GM19467 (cell line): ENCODE data around the gene DLG2.

ENCODE experiments used
- ATAC-seq: cut with Tn5 transposase; IDR thresholded peaks from one replicate; pipeline ENCODE4 v1.9.1; 2021; ENCODE audit warnings: mild to moderate bottlenecking, moderate library complexity; ENCODE audit not compliant: unreplicated experiment

The DLG2 gene

DNA sequence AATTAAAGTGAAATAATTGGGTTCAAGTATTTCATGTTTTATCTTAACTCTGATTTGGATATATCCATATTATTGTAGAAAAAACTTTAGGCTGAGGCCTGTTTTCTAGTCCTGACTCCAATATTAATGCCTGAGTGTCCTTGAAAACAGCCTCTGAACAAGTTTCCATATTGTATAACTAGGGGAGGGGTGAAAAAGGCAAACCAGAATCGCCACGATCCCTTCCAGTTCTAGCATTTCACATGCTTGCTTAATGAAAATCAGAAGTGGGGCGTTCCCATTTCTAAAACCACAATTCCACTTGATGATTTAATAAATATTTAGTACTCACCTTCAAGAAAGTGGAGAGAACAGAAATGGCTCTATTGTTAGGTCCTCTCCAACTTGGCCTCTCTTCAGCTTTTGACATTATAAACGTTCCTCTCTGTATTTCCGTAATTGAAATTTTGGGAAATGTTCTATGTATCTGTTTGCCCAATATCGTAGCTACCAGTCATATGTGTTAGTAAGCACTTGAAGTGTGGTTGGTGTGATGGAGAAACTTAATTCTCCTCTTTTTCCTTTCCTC is 1779.6 kb downstream of the DLG2 start:
- ATAC-seq = no peak

DNA sequence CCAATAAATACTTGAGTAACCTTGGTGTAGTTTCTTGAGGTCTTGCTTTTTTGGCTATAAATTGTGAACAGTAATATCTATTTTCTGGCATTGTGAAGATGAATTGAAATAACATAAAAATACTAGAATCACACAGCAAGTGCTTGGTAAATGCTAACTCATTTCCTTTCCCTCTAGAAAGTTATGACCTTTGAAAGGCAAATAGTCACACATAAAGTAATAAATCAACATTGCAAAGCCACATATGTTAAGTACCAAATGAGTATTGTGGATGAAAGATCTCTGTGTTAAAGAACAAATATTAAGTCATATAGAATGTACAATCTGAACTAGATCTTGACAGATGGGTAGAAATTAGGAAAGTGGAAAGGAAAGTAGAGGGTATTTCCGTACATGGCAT is 1781.3 kb downstream of the DLG2 start:
- no peak for ATAC-seq

DNA sequence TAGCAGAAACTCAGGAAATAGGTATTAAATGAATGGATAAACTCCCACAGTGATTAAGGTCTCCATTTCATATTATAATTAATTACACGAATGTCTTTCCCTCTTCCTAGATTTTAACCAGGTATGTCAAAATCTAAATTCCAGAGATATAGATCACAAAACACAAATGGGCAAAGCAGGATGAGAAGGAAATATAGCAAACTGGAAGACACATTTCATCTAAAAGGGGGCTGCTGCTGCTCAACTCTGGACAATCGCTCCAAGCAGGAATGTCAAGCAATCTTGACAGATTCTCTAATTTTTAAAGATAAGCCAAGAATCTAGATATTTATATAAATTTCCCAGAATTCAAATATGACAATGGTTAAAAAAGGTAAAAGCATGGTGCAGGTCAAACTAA is 1786.8 kb downstream of the DLG2 start:
- ATAC-seq = no peak

GRCh38 chr11:83836883-83837654 is 1790.1 kb downstream of the DLG2 start:
- peak; percentile 77 for ATAC-seq

- ATAC-seq = no peak
These were observed 1791.1 kb downstream of the DLG2 start for GRCh38 chr11:83836065-83836464.

- peak; percentile 77 for ATAC-seq
These were observed 1791.7 kb downstream of the DLG2 start for GRCh38 chr11:83835423-83835822.

GRCh38 chr11:83831929-83832328 is 1795.2 kb downstream of the DLG2 start:
- no peak for ATAC-seq

- peak; percentile 83 for ATAC-seq
These were observed 1799.1 kb downstream of the DLG2 start for GRCh38 chr11:83827940-83828554.

GRCh38 chr11:83827520-83827919 is 1799.6 kb downstream of the DLG2 start:
- no peak for ATAC-seq

DNA sequence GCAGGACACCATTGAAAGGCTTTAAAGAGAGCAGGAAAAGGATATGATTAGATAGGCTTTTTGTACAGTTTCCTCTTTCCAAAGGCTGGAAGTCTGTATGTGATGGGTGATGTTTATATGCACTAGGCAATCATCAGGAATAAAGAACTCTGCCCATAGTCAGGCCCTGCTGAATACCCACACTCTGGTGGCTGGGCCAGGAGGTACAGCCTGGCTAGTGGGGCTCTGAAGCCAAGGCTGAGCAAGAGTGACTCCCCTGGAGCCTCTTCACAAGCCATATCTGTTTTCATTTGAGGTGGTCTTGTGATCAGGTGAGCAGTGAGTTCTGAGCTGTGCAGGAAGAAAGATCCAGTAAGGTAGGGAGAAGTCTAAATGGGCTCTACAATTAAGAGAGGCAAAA is 1801.1 kb downstream of the DLG2 start:
- ATAC-seq = no peak

- ATAC-seq = no peak
These were observed 1803.6 kb downstream of the DLG2 start for GRCh38 chr11:83823461-83824025.

DNA sequence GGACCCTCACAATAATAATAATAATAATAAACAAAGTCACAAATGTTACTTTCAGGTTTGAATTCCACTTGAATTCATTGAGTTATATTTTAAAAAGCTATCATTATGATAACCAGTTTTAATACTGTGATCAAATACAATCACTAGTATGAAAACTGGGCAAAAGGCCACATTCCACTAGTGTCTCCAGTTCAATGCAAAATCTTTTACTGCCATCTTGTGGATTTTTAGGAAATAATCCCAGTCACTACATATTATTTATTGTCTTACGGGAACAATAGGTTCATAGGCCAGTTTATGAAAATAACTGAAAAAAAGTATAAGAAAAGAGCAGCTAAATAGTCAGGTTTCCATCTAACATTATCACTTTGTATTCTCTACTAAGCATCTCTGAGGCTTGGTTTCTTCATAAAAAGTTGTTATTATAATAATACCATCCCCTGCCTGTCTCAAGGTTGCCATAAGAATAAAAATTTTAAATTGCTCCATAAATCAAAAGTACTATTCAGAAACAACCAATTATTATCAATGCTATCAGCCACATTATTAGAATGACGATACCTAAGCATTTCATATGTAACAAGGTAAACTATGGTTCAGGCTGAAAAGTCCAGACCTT is 1807.1 kb downstream of the DLG2 start:
- no peak for ATAC-seq

DNA sequence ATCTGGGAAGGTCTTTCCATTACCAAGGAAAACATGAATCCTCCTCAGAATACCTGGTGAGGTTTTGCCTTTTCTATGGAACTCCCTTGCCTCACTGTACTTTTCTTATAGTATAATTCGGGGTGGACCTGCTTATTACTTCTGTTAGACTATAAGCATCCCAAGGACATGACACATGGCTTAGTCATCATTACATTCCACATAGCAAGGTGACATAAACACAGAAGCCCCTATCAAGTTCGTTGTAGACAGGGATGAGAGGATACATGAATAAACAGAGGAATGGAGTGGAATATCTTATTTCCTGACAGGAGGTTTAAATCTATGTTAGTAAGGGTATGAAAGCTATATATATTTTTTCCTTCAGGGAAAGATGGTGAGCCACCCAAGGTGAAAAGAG is 1808.8 kb downstream of the DLG2 start:
- no peak for ATAC-seq

DNA sequence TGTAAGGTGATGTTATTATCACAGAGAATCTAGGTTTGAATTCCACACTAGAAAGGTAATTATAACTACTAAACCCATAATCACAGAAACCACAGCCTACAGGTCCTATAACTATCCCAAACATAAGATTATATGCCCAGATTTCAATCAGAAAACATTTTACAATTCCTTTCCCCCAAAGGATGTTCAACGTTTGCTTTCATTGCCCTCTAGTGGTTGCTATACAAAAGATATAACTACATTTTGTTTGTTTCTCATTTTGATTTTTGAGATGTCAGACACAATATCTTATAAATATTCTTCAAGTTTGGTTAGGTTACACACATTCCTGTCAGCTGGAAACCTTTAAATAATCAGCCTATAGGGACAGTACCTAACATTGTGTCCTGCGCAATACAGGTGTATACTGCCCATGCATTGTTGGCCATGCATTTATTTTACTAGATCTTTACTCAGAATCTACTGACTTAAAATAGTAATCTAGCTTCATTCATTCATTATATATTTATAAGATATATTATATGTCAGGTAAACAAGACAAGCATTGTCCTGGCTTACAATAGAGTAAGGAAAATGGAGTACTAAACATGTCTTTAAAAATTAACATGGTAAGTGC is 1810.5 kb downstream of the DLG2 start:
- no peak for ATAC-seq

DNA sequence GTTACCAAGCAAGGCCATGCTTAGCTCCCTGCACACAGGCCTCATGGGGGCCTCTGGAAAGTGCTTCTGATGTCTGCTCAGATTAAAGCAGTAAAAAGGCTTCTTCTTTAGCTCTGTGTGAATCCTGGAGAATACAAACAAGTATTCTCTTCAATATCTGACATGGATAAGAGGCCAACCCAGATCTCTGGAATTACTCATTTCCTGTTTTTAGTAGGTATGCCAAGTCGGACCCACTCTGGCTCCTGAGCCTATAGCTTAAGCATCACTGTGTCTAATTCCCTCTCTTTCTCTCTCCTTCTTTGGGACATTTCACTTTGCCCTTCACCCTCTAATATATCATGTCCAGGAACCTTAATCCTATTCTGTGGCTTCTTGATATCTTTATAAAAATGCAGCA is 1811.4 kb downstream of the DLG2 start:
- no peak for ATAC-seq

DNA sequence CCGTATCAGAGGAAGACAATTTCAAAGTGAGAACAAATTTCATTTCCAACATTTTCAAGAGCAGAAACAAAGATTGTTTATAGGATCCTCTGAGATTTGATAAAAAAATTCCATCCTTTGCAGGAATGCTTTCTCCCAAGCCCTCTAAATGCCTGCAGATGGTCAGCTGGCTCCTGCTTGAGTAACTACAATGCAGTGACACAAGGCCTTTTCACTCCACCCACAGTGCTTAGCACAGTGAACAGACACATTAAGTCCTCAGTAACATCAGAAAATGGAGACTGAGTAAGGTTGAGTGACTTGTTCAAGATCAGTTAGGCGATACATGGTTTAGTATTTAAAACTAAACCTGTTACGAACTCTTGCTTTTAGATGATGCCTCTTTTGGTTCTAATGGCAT is 1813.8 kb downstream of the DLG2 start:
- no peak for ATAC-seq

GRCh38 chr11:83809274-83809673 is 1817.9 kb downstream of the DLG2 start:
- ATAC-seq = no peak

DNA sequence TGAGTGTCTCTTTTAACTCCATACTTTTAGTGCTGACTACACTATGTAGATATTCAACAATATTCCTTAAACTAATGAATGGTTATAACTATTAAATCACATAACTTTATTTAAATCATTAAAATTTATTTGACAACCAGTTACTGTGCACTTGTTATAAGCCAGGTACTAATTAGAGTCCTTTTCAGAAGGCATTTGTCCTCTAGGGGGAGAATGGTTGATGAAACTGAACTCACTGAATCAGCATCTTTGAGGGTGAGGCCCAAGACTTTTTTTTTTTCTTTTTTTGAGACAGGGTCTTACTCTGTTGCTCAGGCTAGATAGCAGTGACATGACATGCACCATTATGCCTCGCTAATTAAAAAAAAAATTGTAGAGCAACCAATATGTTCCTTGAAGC is 1825.3 kb downstream of the DLG2 start:
- no peak for ATAC-seq

GRCh38 chr11:83793310-83793709 is 1833.8 kb downstream of the DLG2 start:
- ATAC-seq = no peak

GRCh38 chr11:83791557-83791956 is 1835.6 kb downstream of the DLG2 start:
- ATAC-seq = no peak

DNA sequence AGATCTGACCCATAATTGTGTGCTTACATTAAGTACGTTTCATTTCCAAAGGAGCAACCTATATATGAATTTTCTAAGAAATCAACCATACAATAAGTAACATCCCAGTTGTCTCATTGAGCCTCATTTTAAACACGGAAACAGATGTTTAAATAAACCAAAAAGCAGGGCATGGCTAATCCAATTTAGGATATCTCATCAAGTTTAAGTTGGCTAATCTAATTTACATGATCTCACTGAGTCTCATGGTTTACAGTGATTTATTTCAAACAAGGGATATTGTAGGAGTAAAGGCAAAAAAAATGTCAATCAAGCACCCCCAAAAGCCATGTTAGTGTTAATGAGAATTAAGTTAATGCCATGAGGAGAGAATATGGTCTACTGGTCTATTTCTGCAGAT is 1841.2 kb downstream of the DLG2 start:
- no peak for ATAC-seq
